GM12874 (cell line): ENCODE data around the gene ZNF574.

Source experiments
- CTCF ChIP-seq: IDR thresholded peaks from 2 replicates; pipeline ENCODE4 v1.5.1; 2011; ENCODE audit warnings: low read depth, mild to moderate bottlenecking, control low read depth, low read length, moderate library complexity; ENCODE audit not compliant: insufficient read depth

The ZNF574 gene

GRCh38 chr19:42097461-42097860, 21.5 kb downstream of the ZNF574 start:
- no peak for TF ChIP-seq CTCF

- TF ChIP-seq CTCF = no peak
Observed at GRCh38 chr19:42098781-42099180, 22.8 kb downstream of the ZNF574 start.

- TF ChIP-seq CTCF = no peak
Observed at GRCh38 chr19:42099336-42099925, 23.5 kb downstream of the ZNF574 start.

- TF ChIP-seq CTCF = no peak
Observed at GRCh38 chr19:42102877-42103276, 26.9 kb downstream of the ZNF574 start.

GRCh38 chr19:42105368-42105767, 29.4 kb downstream of the ZNF574 start:
- TF ChIP-seq CTCF = no peak

- TF ChIP-seq CTCF = peak; percentile 99
Observed at GRCh38 chr19:42108527-42109389, 32.8 kb downstream of the ZNF574 start.

GRCh38 chr19:42109896-42110295, 33.9 kb downstream of the ZNF574 start:
- no peak for TF ChIP-seq CTCF
